ENCODE results near the gene TPRA1. TPM values are rescaled to one million over a fixed set of nuclear protein-coding genes. Genes with fewer than 3 reads are reported as not detected.

The TPRA1 gene
- total RNA-seq, 1 experiment from 2014 or later: 58.5 TPM

GRCh38 chr3:127549826-127550467 is 40.6 kb downstream of the TPRA1 start:
- Histone ChIP-seq H3K4me3 (no peak overlapping the region), H2AFZ (no peak overlapping the region), H3K9me2 (ENCODE audit: insufficient read depth) (no peaks in the 10 kb centered on the region), H3K9me3 (ENCODE audit: insufficient read depth, low read depth) (no peaks in the 10 kb centered on the region), H3K36me3 (ENCODE audit: low read depth) (no peaks in the 10 kb centered on the region), H3F3A (ENCODE audit: insufficient read depth, low read depth) (no peaks in the 10 kb centered on the region), H4K20me1 (ENCODE audit: insufficient read depth) (no peaks in the 10 kb centered on the region), H3K27me3 (ENCODE audit: insufficient read depth, low read depth) (no peaks in the 10 kb centered on the region), H3K27ac (no peak overlapping the region), H3K4me2 (no peak overlapping the region), H3K79me2 (ENCODE audit: low read depth) (no peaks in the 10 kb centered on the region), H3K4me1 (replicated peaks; ENCODE audit: insufficient read depth) (peaks cover 4% of the 10 kb centered on the region)
- DNase-seq: peak; percentile 24 to 39
- TF ChIP-seq EZH2 (IDR thresholded peaks at IDR 0.05; ENCODE audit: low read depth) (no peak), CTCF (conservative IDR thresholded peaks at IDR 0.05) (no peak)
- CTCF ChIA-PET: interaction anchor here (0.5 to 0.8 kb wide), 3 partner anchors 25 to 1352 kb away, joined by 3 to 8 read pairs (median 4); no protein-coding TSS in a partner anchor
- intact Hi-C loops (cut with micrococcal nuclease; ENCODE audit: unreplicated experiment): loop anchor here (10.0 kb wide), 1 partner anchor 1075 kb away; the partner anchor contains the start of gene ZXDC
- POLR2A ChIA-PET (ENCODE audit: unreplicated experiment): interaction anchor here (0.6 kb wide), 2 partner anchors 53 to 249 kb away, joined by 4 read pairs; no protein-coding TSS in a partner anchor
- BruUV-seq (replicated peaks): no TSS peak

GRCh38 chr3:127547761-127548605 is 42.5 kb downstream of the TPRA1 start:
- Histone ChIP-seq H3K4me2 (peak overlapping the region; percentile 85), H3K9me2 (ENCODE audit: insufficient read depth) (no peaks in the 10 kb centered on the region), H2AFZ (peak overlapping the region; percentile 77), H3K4me1 (replicated peaks; ENCODE audit: insufficient read depth) (peaks cover 4% of the 10 kb centered on the region), H3F3A (ENCODE audit: insufficient read depth, low read depth) (no peaks in the 10 kb centered on the region), H3K4me3 (peak overlapping the region; percentile 56), H3K36me3 (ENCODE audit: low read depth) (no peaks in the 10 kb centered on the region), H3K27me3 (ENCODE audit: insufficient read depth, low read depth) (peaks cover 3% of the 10 kb centered on the region), H4K20me1 (ENCODE audit: insufficient read depth) (no peaks in the 10 kb centered on the region), H3K79me2 (ENCODE audit: low read depth) (no peaks in the 10 kb centered on the region), H3K27ac (no peak overlapping the region), H3K9me3 (ENCODE audit: insufficient read depth, low read depth) (no peaks in the 10 kb centered on the region)
- ChIA-PET CTCF (interaction anchor here (0.5 to 1.1 kb wide), 7 partner anchors 26 to 1115 kb away, joined by 3 to 14 read pairs (median 4); partner anchors contain the start of gene ZXDC), POLR2A (ENCODE audit: unreplicated experiment) (interaction anchor here (0.6 to 0.7 kb wide), 2 partner anchors 567 to 1340 kb away, joined by 3 to 7 read pairs; no protein-coding TSS in a partner anchor)
- intact Hi-C loops (cut with micrococcal nuclease; ENCODE audit: unreplicated experiment): loop anchor here (10.0 kb wide), 1 partner anchor 1073 kb away; the partner anchor contains the start of gene ZXDC
- no TSS peak for BruUV-seq (replicated peaks)
- peak in 1 of 2 experiments; percentile 76 for DNase-seq
- TF ChIP-seq EZH2 (IDR thresholded peaks at IDR 0.05; ENCODE audit: low read depth): no peak
- peak; percentile 75 for TF ChIP-seq CTCF (conservative IDR thresholded peaks at IDR 0.05)

Measured in PC-9 (cell line).